Stimulated activated CD4-positive, alpha-beta T cell treated with anti-CD3 and anti-CD28 coated beads, TNF-alpha, amount 100 ng/mL, for 24 hours (primary cell): Measurements from ENCODE around the gene RELN.
"Not testable (repeated sequence)": the region's sequence is repeated elsewhere in the genome, so short reads cannot be mapped to it uniquely, and the experiment has no call there.

Experiments
- DNase-seq, 3 experiments: peaks; one replicate each; pipeline ENCODE4 v3.0.0-alpha.2; 2020; ENCODE audit warnings: low read depth in 3 of 3

Gene RELN

GRCh38 chr7:103989200-103989784 lies at the start of gene RELN:
Gene RELN, minus strand, starts transcription at chr7:103989658. Its CDS starts 302 bp downstream, at chr7:103989356.
- peak in 1 of 3 experiments; percentile 2 for DNase-seq

GRCh38 chr7:104038136-104038535 lies 48.7 kb upstream of the RELN start:
- DNase-seq, result no peak

GRCh38 chr7:104036889-104037288 lies 47.4 kb upstream of the RELN start:
- not testable (repeated sequence) for DNase-seq

GRCh38 chr7:104035351-104035750 lies 45.9 kb upstream of the RELN start:
- no peak for DNase-seq

- DNase-seq, result no peak
Observed at GRCh38 chr7:104034679-104035078, 45.2 kb upstream of the RELN start.

GRCh38 chr7:104033837-104034236 lies 44.4 kb upstream of the RELN start:
- DNase-seq, result no peak

- DNase-seq, result no peak
Observed at GRCh38 chr7:104032486-104032885, 43.0 kb upstream of the RELN start.

- DNase-seq, result no peak
Observed at GRCh38 chr7:104029765-104030164, 40.3 kb upstream of the RELN start.

GRCh38 chr7:104024632-104025031 lies 35.2 kb upstream of the RELN start:
- no peak for DNase-seq

- DNase-seq, result no peak
Observed at GRCh38 chr7:104023100-104023499, 33.6 kb upstream of the RELN start.

- DNase-seq, result no peak
Observed at GRCh38 chr7:104018425-104018824, 29.0 kb upstream of the RELN start.

GRCh38 chr7:104017001-104017400 lies 27.5 kb upstream of the RELN start:
- DNase-seq, result no peak

GRCh38 chr7:104012835-104013234 lies 23.4 kb upstream of the RELN start:
- DNase-seq, result no peak

GRCh38 chr7:104011829-104012228 lies 22.4 kb upstream of the RELN start:
- DNase-seq, result no peak

- no peak for DNase-seq
Observed at GRCh38 chr7:104010052-104010909, 20.8 kb upstream of the RELN start.

GRCh38 chr7:104008107-104008506 lies 18.6 kb upstream of the RELN start:
- DNase-seq, result no peak

GRCh38 chr7:104007614-104008013 lies 18.2 kb upstream of the RELN start:
- no peak for DNase-seq

- no peak for DNase-seq
Observed at GRCh38 chr7:104005197-104005596, 15.7 kb upstream of the RELN start.

GRCh38 chr7:103996639-103997038 lies 7.2 kb upstream of the RELN start:
- DNase-seq, result no peak

- no peak for DNase-seq
Observed at GRCh38 chr7:103996017-103996551, 6.6 kb upstream of the RELN start.

GRCh38 chr7:103995554-103995953 lies 6.1 kb upstream of the RELN start:
- no peak for DNase-seq

- DNase-seq, result no peak
Observed at GRCh38 chr7:103993551-103993950, 4.1 kb upstream of the RELN start.

- no peak for DNase-seq
Observed at GRCh38 chr7:103991406-103991805, 1.9 kb upstream of the RELN start.
